Endothelial cell of hepatic sinusoid (primary cell): Measurements from ENCODE around the gene C19orf25.

ENCODE experiments used
- in situ Hi-C: cut with HindIII; loops from 2 replicates; pipeline ENCODE4 v1.10.0; 2017; ENCODE audit warnings: low sequenced_read_pairs

The C19orf25 gene

DNA sequence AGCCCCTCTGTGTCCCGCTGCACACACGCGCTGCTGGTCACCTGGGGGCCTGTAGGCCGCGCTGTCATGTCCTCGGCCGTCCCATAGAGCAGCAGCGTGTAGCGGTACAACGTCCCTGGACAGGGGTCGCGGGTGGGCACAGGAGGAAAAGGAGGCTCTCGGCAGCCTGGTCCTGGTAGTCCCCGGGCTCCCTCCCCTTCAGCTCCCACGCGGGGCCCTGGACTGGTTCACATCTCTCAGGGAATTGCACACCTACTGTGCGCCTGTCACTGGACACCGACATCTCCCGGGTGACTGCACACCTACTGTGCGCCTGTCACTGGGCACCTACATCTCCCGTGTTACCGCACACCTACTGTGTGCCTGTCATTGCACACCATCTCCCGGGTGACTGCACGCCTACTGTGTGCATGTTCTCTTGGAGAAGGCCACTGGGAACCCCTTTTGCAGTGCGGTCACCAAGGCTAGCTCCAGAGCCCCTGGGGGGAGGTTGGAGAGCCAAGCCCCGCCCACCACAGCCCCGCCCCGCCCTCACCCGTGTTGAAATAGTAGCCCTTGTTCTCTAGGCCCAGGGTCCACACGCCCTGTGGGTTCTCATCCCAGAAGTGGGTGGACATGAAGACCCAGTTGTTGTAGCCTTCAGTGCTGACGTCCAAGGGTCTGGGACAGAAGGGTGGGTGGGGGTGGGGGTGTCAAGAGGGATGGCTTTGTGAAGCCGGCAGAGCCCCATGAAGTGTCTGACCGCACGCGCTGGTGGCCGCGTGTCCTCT, 3.5 kb upstream of the C19orf25 start:
- in situ Hi-C loops: no loop called here

DNA sequence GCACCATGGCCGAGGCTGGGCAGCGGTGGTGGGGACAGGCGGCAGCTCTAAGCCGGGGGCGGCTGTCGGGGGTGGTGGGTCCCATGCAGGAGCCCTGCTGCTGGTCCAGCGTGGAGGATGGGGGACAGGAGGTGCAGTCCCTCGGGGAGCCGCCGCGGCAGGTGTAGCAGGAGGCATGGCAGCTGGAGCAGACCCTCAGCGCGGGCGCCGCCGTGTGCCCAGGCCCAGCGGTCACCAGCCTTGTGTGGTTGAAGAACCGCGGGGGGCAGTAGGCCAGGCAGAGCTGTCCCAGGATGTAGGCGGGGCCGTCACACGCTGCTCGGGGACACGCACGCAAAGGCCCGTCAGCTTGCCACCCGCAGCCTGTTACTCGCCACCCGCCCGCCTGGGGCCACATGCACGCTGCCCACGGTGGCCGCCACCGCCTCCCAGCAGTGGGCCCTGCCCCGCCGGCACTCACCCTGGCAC, 2.9 kb upstream of the C19orf25 start:
- in situ Hi-C loops: no loop called here

DNA sequence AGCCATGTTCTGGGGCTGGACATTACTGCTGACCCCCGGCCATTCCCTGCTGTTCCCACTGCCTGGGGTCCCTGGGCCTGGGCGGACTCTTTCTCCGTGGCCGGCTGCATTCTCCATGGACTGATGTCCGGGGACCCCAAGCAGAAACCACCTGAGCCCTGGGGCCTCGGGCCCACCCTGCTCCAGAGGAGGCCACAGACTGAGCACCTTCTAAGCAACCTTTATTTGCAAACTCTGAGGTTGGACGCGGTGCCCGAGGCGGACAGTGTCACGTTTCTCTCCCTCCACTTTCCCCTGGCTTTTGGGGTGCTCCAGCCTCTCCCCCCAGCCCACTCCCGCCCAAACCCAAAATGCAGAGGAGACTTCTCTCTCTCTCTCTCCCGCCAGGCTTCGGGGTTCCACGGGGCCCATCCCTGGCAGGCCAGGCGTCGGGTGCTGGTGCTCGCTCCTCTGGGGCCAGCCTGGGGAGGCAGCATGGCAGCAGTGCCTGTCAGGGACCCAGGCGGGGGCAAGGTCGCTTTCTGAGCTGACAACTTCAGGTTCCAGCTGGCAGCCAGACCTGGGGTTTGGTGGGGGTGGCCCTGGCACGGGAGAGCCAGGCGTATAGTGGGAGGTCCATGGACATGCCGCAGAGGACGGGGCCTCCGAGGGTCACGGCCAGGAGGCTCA, 2.3 kb upstream of the C19orf25 start:
- in situ Hi-C loops: no loop called here

- in situ Hi-C loops: loop anchor here (10.0 kb wide), 2 partner anchors 48 to 62 kb away; partner anchors contain the start of gene PLK5
Observed at GRCh38 chr19:1477056-1477455, 2.0 kb downstream of the C19orf25 start.

GRCh38 chr19:1475751-1476437, 3.1 kb downstream of the C19orf25 start:
- in situ Hi-C loops: loop anchor here (10.0 kb wide), 2 partner anchors 49 to 61 kb away; partner anchors contain the start of gene PLK5

GRCh38 chr19:1474765-1475351, 4.2 kb downstream of the C19orf25 start:
- in situ Hi-C loops: loop anchor here (5.0 to 10.0 kb wide), 3 partner anchors 50 to 193 kb away; partner anchors contain the start of gene PLK5

- in situ Hi-C loops: loop anchor here (5.0 to 10.0 kb wide), 3 partner anchors 51 to 192 kb away; partner anchors contain the start of gene PLK5
Observed at GRCh38 chr19:1474011-1474764, 4.8 kb downstream of the C19orf25 start.

DNA sequence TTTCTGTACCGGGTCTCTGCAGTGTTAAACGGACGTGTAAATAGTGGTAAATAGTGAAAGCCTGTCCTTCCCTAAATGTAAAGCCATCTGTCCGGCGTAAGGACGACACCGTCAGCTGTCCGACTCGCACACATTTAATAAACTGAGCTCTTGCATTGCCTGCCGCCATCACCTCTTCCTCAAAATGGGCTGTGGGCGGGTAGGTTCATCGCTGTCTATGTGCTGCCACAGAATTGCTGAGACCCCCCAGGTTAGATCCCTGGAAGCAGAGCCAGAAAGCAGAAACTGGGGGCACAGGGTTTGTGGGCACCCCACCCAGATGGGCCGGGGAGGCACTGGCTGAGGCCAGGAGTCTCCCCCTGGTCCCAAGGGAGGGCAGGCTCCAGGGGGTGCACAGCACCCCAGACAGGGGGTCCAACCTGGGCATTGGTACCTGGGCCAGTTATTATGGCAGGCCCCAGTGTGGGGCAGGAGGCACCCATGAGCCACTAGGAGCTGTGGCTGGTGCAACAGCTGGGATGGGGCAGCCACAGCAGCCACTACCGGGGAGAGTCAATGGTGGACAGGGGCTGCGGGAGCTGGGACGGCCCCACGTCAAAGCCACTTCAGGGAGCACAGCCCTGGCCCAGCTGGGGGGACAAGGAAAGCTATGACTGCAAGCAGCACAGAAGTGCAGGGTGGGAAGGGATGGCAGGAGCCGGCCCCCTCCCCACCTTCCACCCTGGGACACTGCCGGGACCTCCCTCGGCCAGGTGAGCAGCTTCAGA, 5.7 kb downstream of the C19orf25 start:
- in situ Hi-C loops: loop anchor here (5.0 to 10.0 kb wide), 3 partner anchors 52 to 191 kb away; partner anchors contain the start of gene PLK5

- in situ Hi-C loops: loop anchor here (5.0 to 10.0 kb wide), 3 partner anchors 52 to 190 kb away; partner anchors contain the start of gene PLK5
Observed at GRCh38 chr19:1472231-1473084, 6.6 kb downstream of the C19orf25 start.

DNA sequence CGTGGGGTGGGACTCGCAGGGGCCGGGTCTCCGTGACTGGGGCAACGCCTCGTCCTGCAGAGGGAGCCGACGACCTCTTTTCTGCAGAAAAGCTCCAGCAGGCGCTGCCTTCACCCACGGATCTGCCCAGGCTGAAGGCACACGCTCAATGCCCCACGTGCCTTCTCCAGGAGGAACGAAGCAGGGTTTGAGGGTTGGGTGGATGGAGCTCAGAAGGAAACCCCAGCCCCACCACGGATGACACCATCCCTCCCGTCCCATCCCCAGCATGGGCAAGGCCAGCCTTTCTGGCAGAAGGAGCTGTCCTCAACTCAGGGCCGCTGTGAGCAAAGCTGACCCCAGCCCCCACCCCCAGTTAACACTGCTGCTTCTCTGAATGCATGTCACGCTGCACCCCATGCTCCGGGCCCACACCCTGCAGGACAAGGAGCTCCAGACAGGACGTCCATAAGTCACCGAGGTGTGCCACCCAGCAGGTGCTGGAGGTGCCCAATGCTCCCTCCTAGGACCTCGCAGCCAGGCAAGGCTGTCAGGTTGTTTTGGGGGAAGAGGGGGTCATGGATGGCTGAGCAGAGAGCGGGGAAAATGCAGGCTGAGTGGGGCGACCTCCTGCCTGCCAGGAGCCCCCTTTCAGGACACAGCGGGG, 7.4 kb downstream of the C19orf25 start:
- in situ Hi-C loops: loop anchor here (5.0 to 10.0 kb wide), 3 partner anchors 53 to 189 kb away; partner anchors contain the start of gene PLK5

GRCh38 chr19:1471010-1471514, 8.0 kb downstream of the C19orf25 start:
- in situ Hi-C loops: loop anchor here (5.0 to 10.0 kb wide), 3 partner anchors 54 to 189 kb away; partner anchors contain the start of gene PLK5

DNA sequence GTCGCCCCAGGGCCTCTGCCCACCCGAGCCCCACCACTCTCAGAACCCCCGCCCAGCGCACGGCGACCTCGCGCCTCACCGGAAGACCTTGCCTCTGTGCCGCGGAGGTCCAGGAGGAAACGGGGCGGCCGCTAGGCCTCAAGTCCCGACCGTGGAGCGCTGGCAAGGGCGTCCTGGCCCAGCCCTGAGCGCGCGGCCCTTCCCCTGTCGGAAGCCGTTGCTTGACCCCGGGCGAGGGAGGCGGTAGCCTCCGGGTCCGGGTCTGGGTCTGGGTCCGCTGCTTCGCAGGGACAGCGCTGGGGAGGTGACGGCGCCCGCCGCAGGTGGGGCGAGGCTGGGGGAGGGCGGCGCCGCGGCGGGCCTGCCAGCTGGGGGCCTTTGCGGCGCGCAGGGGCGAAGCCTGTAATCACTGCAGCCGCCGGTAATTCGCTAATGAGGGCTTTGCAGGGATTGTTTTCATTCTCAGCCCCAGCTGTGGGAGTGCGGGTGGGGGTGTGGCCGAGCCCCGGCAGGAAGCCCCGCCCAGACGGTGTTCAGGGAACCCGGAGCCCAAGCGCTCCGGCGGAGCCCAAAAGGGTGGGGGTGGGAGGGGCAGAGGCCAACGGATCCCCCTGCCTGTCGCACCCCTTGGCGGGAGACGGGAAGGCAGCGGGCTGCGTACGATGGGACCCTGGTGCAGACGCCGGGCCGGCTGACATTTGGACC, 8.6 kb downstream of the C19orf25 start:
- in situ Hi-C loops: loop anchor here (5.0 to 10.0 kb wide), 3 partner anchors 54 to 188 kb away; partner anchors contain the start of gene PLK5

DNA sequence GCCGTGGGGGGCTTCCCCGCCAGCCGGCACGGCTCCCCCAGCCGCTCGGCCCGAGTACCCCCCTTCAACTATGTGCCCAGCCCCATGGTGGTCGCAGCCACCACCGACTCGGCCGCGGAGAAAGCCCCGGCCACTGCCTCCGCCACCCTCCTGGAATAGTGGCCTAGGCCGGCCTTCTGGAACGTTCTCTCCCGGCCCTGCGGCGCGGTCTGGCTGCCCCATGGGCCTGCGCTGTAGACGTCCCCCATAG, 9.0 kb downstream of the C19orf25 start:
- in situ Hi-C loops: loop anchor here (5.0 to 10.0 kb wide), 3 partner anchors 55 to 188 kb away; partner anchors contain the start of gene PLK5

GRCh38 chr19:1469255-1470054, 9.6 kb downstream of the C19orf25 start:
- in situ Hi-C loops: loop anchor here (5.0 to 10.0 kb wide), 3 partner anchors 55 to 187 kb away; partner anchors contain the start of gene PLK5

- in situ Hi-C loops: no loop called here
Observed at GRCh38 chr19:1468821-1469254, 10.2 kb downstream of the C19orf25 start.

DNA sequence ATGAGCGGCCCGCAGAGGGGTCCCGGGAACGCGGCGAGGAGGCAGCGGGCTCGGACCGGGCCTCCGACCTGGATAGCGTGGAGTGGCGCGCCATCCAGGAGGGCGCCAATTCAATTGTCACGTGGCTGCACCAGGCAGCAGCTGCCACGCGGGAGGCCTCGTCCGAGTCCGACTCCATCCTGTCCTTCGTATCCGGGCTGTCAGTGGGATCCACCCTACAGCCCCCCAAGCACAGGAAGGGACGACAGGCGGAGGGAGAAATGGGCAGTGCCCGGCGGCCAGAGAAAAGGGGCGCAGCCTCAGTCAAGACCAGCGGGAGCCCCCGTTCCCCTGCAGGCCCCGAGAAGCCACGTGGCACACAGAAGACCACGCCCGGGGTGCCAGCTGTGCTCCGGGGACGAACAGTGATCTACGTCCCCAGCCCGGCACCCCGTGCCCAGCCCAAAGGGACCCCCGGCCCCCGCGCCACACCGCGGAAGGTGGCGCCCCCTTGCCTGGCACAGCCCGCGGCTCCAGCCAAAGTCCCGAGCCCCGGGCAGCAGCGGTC, 10.7 kb downstream of the C19orf25 start:
- in situ Hi-C loops: no loop called here
